HuH-7 (cell line): ENCODE data around the gene DUS2.

ENCODE experiments used
- DNase-seq: peaks from one replicate; pipeline ENCODE4 v3.0.0; 2011; ENCODE audit warnings: low spot score

The DUS2 gene

GRCh38 chr16:68077866-68078700 is 55.0 kb downstream of the DUS2 start:
- DNase-seq: no peak

GRCh38 chr16:68078701-68079375 is 55.8 kb downstream of the DUS2 start:
- no peak for DNase-seq

- no peak for DNase-seq
These were observed 56.2 kb downstream of the DUS2 start for GRCh38 chr16:68079376-68079625.

- peak; percentile 86 for DNase-seq
These were observed 56.7 kb downstream of the DUS2 start for GRCh38 chr16:68079626-68080344.

GRCh38 chr16:68081861-68082628 is 59.0 kb downstream of the DUS2 start:
- no peak for DNase-seq

- DNase-seq: no peak
These were observed 59.6 kb downstream of the DUS2 start for GRCh38 chr16:68082629-68083238.

GRCh38 chr16:68083239-68083781 is 60.2 kb downstream of the DUS2 start:
- DNase-seq: no peak

GRCh38 chr16:68083861-68084503 is 60.9 kb downstream of the DUS2 start:
- no peak for DNase-seq

- DNase-seq: peak; percentile 83
These were observed 61.6 kb downstream of the DUS2 start for GRCh38 chr16:68084504-68085258.

GRCh38 chr16:68085259-68086071 is 62.4 kb downstream of the DUS2 start, which contains the start of gene NFATC3:
TSS of gene NFATC3 (plus strand) at chr16:68085370. CDS start at chr16:68085682, 312 bp downstream.
- peak; percentile 90 for DNase-seq

- DNase-seq: peak; percentile 59
These were observed 63.3 kb downstream of the DUS2 start for GRCh38 chr16:68086336-68086841.

- no peak for DNase-seq
These were observed 63.8 kb downstream of the DUS2 start for GRCh38 chr16:68086860-68087268.

- DNase-seq: no peak
These were observed 64.6 kb downstream of the DUS2 start for GRCh38 chr16:68087688-68088087.

GRCh38 chr16:68088130-68088972 is 65.3 kb downstream of the DUS2 start:
- no peak for DNase-seq

GRCh38 chr16:68089067-68089466 is 66.0 kb downstream of the DUS2 start:
- no peak for DNase-seq

- DNase-seq: no peak
These were observed 67.0 kb downstream of the DUS2 start for GRCh38 chr16:68090130-68090529.

- no peak for DNase-seq
These were observed 67.4 kb downstream of the DUS2 start for GRCh38 chr16:68090533-68090932.
